Effector memory CD4-positive, alpha-beta T cell (primary cell): Measurements from ENCODE around the gene GINS2.

Experiments
- DNase-seq, 3 donors: peaks; one replicate each; pipeline ENCODE4 v3.0.0-alpha.2; 2020
- H3K27ac ChIP-seq: 2 replicates; pipeline ENCODE4 v1.7.0; 2013; ENCODE audit warnings: mild to moderate bottlenecking, low read length, moderate library complexity; ENCODE audit not compliant: insufficient read depth, poor library complexity, severe bottlenecking
- H3K27me3 ChIP-seq: replicated peaks from 2 replicates; pipeline ENCODE4 v1.7.0; 2013; ENCODE audit warnings: mild to moderate bottlenecking, low read length; ENCODE audit not compliant: insufficient read depth, control insufficient read depth, poor library complexity, severe bottlenecking
- H3K36me3 ChIP-seq: 2 replicates; pipeline ENCODE4 v1.7.0; 2013; ENCODE audit warnings: mild to moderate bottlenecking, low read length, moderate library complexity; ENCODE audit not compliant: control insufficient read depth, insufficient read depth
- H3K4me1 ChIP-seq: 2 replicates; pipeline ENCODE4 v1.7.0; 2013; ENCODE audit warnings: low read length, mild to moderate bottlenecking; ENCODE audit not compliant: control insufficient read depth, insufficient read depth, poor library complexity, severe bottlenecking
- H3K4me3 ChIP-seq: 2 replicates; pipeline ENCODE4 v1.7.0; 2013; ENCODE audit warnings: low read length, low read depth, mild to moderate bottlenecking; ENCODE audit not compliant: insufficient read depth, poor library complexity, severe bottlenecking
- H3K9me3 ChIP-seq: 2 replicates; pipeline ENCODE4 v1.7.0; 2013; ENCODE audit warnings: mild to moderate bottlenecking, low read length, moderate library complexity; ENCODE audit not compliant: control insufficient read depth

GINS2 gene

DNA sequence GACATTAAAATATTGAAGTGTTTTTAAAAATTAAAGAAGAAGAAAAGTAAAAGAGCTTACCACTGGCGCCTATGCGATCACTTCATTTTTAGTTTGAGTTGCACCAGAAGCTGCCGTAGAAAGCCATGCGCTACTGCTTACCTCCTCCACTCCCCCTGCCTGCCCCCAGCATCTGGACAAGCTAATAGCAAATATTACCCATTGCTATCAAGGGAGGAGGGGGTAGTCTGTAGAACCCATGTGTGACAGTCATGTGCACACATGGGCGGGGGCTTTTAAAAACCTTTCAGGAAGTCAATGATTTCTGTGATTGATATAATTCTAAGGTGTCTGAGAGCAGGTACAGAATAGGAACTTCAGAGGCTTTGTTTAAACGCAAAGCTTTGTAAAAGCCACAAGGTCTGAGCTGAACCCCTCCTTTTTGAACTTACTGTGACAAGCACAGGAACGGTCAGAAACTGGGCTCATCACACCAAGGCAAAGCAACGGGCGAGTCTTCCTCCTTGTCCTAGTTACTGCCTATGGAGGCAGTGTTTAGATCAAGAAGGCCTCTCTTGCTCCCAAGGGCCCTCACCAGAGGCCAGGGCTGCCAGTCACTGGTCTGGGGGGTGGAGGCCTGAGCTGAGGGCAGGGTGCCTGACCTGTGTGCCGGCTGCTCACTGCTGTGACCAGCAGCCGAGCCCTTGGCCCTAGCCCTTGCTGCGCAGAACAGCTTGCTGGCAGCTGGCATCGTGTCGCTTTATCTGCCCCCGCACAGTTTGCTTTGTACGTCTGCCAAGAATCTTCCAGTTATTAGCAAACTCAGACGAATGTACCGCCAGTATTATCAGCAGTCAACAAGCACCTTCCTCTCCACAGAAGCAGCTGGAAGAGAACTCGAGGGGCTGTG lies 15.0 kb downstream of the GINS2 start:
- Histone ChIP-seq H3K36me3 (peaks cover 48% of the 10 kb centered on the region), H3K4me1 (no peaks in the 10 kb centered on the region), H3K27ac (no peak overlapping the region), H3K9me3 (no peaks in the 10 kb centered on the region), H3K27me3 (no peaks in the 10 kb centered on the region), H3K4me3 (no peak overlapping the region)
- DNase-seq = no peak

- DNase-seq = no peak
- H3K9me3 ChIP-seq = no peaks in the 10 kb centered on the region
- H3K27me3 ChIP-seq = no peaks in the 10 kb centered on the region
- H3K4me1 ChIP-seq = no peaks in the 10 kb centered on the region
- peaks cover 69% of the 10 kb centered on the region for H3K36me3 ChIP-seq
- no peak overlapping the region for H3K4me3 ChIP-seq
- H3K27ac ChIP-seq = no peak overlapping the region
Observed at GRCh38 chr16:85670840-85671239, 17.9 kb downstream of the GINS2 start.

DNA sequence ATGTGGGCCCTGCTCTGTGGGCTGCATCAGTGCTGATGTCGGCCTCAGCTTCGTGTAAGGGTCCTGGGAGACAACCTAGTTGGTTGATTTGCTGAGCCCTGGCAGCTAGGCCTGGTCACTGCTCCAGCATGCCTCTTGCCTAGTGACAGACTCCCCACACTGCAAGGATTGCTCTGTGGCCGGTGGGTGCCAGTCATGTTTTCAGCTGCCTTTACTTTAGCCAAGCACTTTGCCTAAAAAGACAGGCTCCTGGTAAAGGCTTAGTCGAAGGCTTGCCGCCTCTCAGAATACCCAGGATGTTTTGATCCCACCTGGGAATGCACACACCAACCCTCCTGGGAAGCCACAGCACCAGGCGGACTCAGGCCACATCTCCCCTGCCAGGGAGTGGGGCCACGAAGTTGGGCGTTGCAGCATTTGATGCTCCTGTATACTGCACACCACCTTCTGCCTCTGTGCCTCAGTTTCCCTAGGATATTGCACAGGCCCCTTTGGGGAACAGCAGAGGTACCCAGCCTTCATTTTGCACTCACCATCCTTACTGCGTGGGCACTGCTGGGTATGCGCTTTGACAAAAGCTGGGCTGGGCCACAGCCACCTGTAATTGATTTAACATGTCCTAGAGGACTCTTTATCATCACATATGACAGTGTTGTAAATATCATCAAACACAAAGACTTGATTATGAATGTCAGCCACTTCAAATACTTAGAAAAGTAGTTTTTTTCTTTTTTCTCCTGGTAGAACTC lies 19.9 kb downstream of the GINS2 start:
- Histone ChIP-seq H3K4me3 (no peak overlapping the region), H3K27me3 (no peaks in the 10 kb centered on the region), H3K9me3 (no peaks in the 10 kb centered on the region), H3K36me3 (peaks cover 74% of the 10 kb centered on the region), H3K4me1 (no peaks in the 10 kb centered on the region), H3K27ac (no peak overlapping the region)
- DNase-seq = no peak

DNA sequence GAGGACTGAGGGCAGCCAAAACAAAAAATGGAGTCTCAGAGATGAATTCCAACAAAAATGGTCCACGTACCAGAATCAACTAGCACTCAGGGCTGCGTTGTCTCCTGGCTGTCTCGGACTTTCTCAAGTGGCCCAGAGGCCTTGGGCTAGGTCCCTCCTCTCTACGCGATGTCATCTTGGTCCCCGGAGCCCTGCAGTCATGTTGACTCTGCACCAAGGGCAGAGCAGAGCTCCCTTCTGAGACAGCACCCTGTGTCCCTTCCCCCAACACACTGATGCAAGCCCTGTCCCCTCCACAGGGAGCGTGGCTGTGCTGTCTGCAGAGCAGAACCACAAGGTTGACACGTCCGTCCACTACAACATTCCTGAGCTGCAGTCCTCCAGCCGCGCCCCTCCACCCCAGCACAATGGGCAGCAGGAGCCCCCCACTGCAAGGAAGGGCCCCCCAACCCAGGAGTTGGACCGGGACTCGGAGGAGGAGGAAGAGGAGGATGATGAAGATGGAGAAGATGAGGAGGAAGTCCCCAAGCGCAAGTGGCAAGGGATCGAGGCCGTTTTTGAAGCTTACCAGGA lies 20.8 kb downstream of the GINS2 start:
- no peak for DNase-seq
- H3K27me3 ChIP-seq = no peaks in the 10 kb centered on the region
- H3K4me3 ChIP-seq = no peak overlapping the region
- no peaks in the 10 kb centered on the region for H3K9me3 ChIP-seq
- H3K36me3 ChIP-seq = peaks cover 81% of the 10 kb centered on the region
- no peak overlapping the region for H3K27ac ChIP-seq
- H3K4me1 ChIP-seq = no peaks in the 10 kb centered on the region

DNA sequence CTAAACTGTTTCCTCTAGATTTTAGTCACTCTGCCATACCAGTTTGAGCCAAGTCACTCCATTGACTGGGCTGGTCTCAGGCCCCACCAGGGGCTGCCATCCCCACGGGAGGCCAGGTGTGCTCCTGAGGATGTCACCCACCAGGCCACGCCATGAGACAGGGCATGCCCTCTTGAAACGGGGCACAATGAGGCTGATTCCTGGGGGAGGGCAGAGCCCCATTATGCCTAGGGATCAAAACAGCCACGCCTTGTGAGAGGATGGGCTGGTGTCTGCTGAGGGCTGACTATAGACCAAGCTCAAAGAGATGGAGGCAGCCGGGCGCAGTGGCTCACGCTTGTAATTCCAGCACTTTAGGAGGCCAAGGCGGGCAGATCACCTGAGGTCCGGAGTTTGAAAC lies 21.5 kb downstream of the GINS2 start:
- no peak overlapping the region for H3K4me3 ChIP-seq
- no peak overlapping the region for H3K27ac ChIP-seq
- H3K36me3 ChIP-seq = peaks cover 82% of the 10 kb centered on the region
- H3K9me3 ChIP-seq = no peaks in the 10 kb centered on the region
- H3K4me1 ChIP-seq = no peaks in the 10 kb centered on the region
- DNase-seq = no peak
- H3K27me3 ChIP-seq = no peaks in the 10 kb centered on the region

DNA sequence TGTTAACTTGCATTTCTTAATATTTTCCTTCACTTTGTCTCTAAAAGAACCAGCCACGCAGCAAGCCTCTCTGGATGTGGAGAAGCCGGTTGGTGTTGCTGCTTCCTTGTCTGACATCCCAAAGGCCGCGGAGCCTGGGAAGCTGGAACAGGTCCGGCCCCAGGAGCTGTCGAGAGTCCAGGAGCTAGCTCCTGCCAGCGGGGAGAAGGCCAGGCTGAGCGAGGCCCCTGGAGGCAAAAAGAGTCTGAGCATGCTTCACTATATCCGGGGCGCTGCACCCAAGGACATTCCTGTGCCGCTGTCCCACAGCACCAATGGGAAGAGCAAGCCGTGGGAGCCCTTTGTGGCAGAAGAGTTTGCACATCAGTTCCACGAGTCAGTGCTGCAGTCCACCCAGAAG lies 22.8 kb downstream of the GINS2 start:
- Histone ChIP-seq H3K4me3 (no peak overlapping the region), H3K36me3 (peaks cover 79% of the 10 kb centered on the region), H3K4me1 (no peaks in the 10 kb centered on the region), H3K27ac (no peak overlapping the region), H3K9me3 (no peaks in the 10 kb centered on the region), H3K27me3 (no peaks in the 10 kb centered on the region)
- no peak for DNase-seq

GRCh38 chr16:85665373-85665740 lies 23.4 kb downstream of the GINS2 start:
- Histone ChIP-seq H3K27ac (no peak overlapping the region), H3K9me3 (no peaks in the 10 kb centered on the region), H3K27me3 (no peaks in the 10 kb centered on the region), H3K4me3 (no peak overlapping the region), H3K4me1 (no peaks in the 10 kb centered on the region), H3K36me3 (peaks cover 74% of the 10 kb centered on the region)
- no peak for DNase-seq

GRCh38 chr16:85664580-85665372 lies 24.0 kb downstream of the GINS2 start:
- Histone ChIP-seq H3K27me3 (no peaks in the 10 kb centered on the region), H3K27ac (no peak overlapping the region), H3K4me3 (no peak overlapping the region), H3K9me3 (no peaks in the 10 kb centered on the region), H3K4me1 (no peaks in the 10 kb centered on the region), H3K36me3 (peaks cover 69% of the 10 kb centered on the region)
- no peak for DNase-seq

GRCh38 chr16:85663891-85664321 lies 24.8 kb downstream of the GINS2 start:
- DNase-seq = no peak
- Histone ChIP-seq H3K4me1 (no peaks in the 10 kb centered on the region), H3K27me3 (no peaks in the 10 kb centered on the region), H3K9me3 (no peaks in the 10 kb centered on the region), H3K27ac (no peak overlapping the region), H3K36me3 (peaks cover 69% of the 10 kb centered on the region), H3K4me3 (no peak overlapping the region)
